ENCODE results near the gene SLC15A3.

SLC15A3 gene

GRCh38 chr11:60945295-60945667, 6.7 kb downstream of the SLC15A3 start:
- DNase-seq (ENCODE audit: low spot score), result no peak

- no peak for DNase-seq (ENCODE audit: low spot score)
Observed at GRCh38 chr11:60944490-60945294, 7.3 kb downstream of the SLC15A3 start.

- no peak for DNase-seq (ENCODE audit: low spot score)
Observed at GRCh38 chr11:60942970-60943565, 8.9 kb downstream of the SLC15A3 start.

GRCh38 chr11:60942219-60942618, 9.8 kb downstream of the SLC15A3 start:
- DNase-seq (ENCODE audit: low spot score), result no peak

- DNase-seq (ENCODE audit: low spot score), result no peak
Observed at GRCh38 chr11:60941371-60942119, 10.4 kb downstream of the SLC15A3 start.

DNA sequence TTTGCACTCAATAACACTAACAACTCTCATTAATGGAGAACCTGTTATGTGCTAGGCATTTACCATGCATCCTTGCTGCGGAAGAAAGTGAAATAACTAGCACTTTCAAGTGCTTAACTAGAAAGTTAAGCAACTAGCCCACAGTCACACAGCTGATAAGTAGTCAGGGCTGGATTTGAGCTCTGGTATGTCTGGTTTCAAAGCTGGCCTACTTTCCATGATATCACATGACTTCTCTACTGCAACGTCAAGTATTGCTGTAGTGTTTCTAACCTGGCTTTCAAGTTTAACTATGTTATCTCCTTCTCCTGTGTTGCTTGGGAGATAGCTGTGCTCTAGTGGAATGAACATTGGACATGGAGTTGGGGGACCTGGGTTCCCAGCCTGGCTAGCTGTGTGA, 12.1 kb downstream of the SLC15A3 start:
- no peak for DNase-seq (ENCODE audit: low spot score)

- no peak for DNase-seq (ENCODE audit: low spot score)
Observed at GRCh38 chr11:60939301-60939700, 12.7 kb downstream of the SLC15A3 start.

DNA sequence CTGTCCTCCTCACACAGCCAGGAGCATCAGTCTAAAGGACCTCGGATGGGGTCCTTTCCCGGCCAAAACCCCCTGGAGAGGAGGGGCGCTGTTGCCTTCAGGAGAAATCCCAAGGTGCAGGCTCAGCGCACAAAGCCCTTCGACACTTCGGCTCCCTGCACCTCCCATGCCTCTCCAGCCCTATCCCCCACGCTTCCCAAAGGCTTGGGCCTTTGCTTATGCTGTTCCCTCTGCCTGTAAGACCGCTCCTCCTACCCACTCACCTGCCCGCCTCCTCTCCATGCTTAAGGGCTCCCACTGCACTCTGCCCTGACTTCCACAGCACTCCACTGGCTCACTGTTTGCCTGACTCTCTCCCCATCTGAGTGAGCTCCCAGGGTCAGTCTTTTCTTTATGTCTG, 13.5 kb downstream of the SLC15A3 start:
- DNase-seq (ENCODE audit: low spot score), result no peak

GRCh38 chr11:60937811-60938210, 14.2 kb downstream of the SLC15A3 start:
- DNase-seq (ENCODE audit: low spot score), result no peak

DNA sequence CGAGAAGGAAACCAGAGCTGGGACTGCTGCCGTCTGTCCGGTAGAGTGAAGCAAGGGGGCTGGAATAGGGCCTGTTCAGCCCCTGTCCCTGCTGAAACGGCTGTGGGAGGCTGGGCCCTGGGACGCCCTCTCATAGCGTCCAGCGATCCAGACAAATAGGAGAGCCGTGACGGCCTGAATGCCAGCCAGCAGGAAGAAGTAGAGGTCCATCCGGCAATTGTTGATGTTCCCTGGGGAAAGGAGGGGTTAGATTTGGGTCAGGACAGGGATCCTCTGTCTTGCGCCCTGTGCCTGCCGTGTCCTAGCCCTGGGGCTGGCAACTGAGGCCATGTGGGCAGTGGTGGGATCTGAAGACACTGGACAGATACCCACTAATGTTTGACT, 14.8 kb downstream of the SLC15A3 start:
- DNase-seq (ENCODE audit: low spot score), result no peak

DNA sequence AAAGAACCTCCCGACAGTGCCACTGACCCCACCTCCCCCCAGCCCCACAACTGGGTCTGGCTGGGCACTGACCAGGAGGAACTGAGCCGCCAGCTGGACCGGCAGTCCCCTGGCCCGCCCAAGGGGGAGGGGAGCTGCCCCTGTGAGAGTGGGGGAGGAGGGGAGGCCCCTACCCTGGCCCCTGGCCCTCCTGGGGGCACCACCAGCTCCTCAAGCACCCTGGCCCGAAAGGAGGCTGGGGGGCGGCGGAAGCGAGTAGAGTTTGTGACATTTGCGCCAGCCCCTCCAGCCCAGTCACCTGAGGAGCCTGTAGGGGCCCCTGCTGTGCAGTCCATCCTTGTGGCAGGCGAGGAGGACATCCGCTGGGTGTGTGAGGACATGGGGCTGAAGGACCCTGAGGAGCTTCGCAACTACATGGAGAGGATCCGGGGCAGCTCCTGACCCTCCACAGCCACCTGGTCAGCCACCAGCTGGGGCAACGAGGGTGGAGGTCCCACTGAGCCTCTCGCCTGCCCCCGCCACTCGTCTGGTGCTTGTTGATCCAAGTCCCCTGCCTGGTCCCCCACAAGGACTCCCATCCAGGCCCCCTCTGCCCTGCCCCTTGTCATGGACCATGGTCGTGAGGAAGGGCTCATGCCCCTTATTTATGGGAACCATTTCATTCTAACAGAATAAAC, 15.4 kb downstream of the SLC15A3 start:
- no peak for DNase-seq (ENCODE audit: low spot score)

DNA sequence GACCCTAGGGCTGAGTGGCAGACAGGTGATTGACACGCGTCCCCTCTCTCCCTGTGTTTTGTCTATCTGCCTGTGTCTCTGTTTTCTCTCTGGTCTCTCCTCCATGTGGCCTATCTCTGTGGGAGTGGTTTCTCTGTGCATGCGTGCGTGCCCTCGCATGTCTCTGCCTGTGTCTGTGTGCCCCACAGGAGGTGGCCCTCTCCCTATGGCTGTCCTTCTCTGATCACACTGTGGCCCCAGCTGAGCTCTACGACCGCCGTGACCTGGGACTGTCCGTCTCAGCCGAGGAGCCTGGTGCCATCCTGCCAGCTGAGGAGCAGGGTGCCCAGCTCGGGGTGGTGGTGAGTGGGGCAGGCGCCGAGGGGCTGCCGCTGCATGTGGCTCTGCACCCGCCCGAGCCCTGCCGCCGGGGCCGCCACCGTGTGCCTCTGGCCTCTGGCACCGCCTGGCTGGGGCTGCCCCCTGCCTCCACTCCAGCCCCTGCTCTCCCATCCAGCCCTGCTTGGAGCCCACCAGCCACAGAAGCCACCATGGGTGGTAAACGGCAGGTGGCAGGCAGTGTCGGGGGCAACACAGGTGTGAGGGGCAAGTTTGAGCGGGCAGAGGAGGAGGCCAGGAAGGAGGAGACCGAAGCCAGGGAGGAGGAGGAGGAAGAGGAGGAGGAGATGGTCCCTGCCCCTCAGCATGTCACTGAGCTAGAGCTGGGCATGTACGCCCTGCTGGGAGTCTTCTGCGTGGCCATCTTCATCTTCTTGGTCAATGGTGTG, 16.1 kb downstream of the SLC15A3 start:
- no peak for DNase-seq (ENCODE audit: low spot score)

DNA sequence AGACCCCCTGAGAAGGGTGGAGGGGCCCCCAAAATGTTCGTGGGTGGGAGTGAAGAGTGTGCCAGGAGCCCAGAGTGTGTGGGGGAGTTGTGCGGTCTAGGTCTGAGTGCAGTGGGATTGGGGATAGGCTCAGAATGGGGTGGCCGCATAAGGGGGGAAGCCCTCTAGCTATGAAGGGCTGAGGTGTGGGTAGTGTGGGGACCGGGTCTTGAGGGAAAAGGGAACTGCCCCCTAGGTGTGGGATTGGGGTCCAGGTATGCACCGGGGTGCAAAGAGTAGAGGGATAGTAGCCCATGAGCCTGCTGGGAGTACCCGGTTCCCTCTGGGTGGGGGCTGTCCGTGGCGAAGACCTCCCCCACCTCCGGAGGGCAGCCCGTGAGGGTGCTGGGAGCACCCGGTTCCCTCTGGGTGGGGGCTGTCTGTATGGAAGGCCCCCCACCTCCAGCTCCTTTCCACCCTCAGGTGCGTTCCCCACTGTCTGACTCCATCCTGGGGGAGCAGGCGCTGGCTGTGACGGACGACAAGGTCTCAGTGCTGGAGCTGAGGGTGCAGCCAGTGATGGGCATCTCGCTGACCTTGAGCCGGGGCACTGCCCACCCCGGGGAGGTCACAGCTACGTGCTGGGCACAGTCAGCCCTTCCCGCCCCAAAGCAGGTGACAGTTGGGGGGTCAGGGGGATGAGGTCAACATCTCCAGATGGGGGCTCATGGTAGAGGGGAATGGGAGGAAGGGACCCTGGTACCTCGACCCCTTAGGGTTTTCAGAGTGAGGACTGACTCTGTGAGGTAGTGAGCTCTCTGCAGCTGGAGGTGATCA, 17.0 kb downstream of the SLC15A3 start:
- DNase-seq (ENCODE audit: low spot score), result no peak

- DNase-seq (ENCODE audit: low spot score), result no peak
Observed at GRCh38 chr11:60934124-60934789, 17.7 kb downstream of the SLC15A3 start.

- no peak for DNase-seq (ENCODE audit: low spot score)
Observed at GRCh38 chr11:60933416-60934123, 18.4 kb downstream of the SLC15A3 start.

GRCh38 chr11:60932605-60933356, 19.2 kb downstream of the SLC15A3 start:
- DNase-seq (ENCODE audit: low spot score), result no peak

- no peak for DNase-seq (ENCODE audit: low spot score)
Observed at GRCh38 chr11:60931917-60932316, 20.1 kb downstream of the SLC15A3 start.

- DNase-seq (ENCODE audit: low spot score), result no peak
Observed at GRCh38 chr11:60930394-60930793, 21.6 kb downstream of the SLC15A3 start.

DNA sequence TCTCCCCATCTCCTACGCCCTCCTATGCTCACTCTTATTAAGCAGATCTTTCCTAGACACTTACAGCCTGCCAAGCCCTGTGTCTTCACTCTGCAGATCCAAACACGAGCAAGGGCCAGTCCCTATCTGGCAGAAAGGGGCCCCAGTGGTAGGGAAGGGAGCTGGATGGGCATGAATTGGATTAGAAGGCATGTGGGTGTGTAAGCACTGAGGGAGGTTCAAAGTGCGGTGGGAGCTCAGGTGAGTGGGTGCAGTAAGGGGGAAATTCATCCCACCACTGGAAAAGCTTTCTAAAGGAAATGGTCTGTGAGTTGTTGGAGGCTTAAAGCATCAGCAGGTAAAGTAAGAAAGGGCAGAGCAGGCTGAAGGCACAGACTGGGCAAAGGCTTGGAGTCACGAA, 22.2 kb downstream of the SLC15A3 start:
- no peak for DNase-seq (ENCODE audit: low spot score)

Measured in globus pallidus (tissue), 1 donor.